ENCODE results near the gene CLDN4.
A peak's percentile ranks its signal among the peaks of the same experiment; 100 is the strongest.
"Not testable (repeated sequence)": the region's sequence is repeated elsewhere in the genome, so short reads cannot be mapped to it uniquely, and the experiment has no call there.

The CLDN4 gene

GRCh38 chr7:73842067-73842976 lies 11.5 kb downstream of the CLDN4 start, which contains the start of gene METTL27:
Gene METTL27, minus strand, starts transcription at chr7:73842516. Its CDS starts 376 bp downstream, at chr7:73842140.
- DNase-seq (ENCODE audit: low read depth in 2 of 2), result peak; percentile 73 to 74

GRCh38 chr7:73844131-73844547 lies 13.3 kb downstream of the CLDN4 start:
- DNase-seq (ENCODE audit: low read depth in 2 of 2), result no peak

- no peak for DNase-seq (ENCODE audit: low read depth in 2 of 2)
Measured at GRCh38 chr7:73844848-73845460, 14.2 kb downstream of the CLDN4 start.

DNA sequence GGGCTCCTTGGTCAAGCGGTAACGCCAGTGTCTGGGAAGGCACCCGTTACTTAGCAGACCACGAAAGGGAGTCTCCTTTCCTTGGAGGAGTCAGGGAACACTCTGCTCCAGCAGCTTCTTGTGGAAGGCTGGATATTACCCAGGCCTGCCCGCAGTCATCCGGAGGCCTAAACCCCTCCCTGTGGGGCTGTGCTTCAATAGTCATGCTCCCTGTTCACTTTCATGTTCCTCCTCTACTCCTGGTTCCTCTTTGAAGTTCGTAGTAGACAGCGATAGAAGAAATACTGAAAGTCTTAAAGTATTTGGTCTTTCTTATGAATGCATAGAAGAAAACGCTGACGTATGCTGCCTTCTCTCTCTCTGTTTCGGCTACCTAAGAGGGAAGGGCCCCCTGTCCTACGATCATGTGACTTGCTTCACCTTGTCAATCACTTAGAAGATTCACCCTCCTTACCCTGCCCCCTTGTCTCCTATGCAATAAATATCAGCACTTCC lies 15.0 kb downstream of the CLDN4 start:
- not testable (repeated sequence) for DNase-seq (ENCODE audit: low read depth in 2 of 2)

DNA sequence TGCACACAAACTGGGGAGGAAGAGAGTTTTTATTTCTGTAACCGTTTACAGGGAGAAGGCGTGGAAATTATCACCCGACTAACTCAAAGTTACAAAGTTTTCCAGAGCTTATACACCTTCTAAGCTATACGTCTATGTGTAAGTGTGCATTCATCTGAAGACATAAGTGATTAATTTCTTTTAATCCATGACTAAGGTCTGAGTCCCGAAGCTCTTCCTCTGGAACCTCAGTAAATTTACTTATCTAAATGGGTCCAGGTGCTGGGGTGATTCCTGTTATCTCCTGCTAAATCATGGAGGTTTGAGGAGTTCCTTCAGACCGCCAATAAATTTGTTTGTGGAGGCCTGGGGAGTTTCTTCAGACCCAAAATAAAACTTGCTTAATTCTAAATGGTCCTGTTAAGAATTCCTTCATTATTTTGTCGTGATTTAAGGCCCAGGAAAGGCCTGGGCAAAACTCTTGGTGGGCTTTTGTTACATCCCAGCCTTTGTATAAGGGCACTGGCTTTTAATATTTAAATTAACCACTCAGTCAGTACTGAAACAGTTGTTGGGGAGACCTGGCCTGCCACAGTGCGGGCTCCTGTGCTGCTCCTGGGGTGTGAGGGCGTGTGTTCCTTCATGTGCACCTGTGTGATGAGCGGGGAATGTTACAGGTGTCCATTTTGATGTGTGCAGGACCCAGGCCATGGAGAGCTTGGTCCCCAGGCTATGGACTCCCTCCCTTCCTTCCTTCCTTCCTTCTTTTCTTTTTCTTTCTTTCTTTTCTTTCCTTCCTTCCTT lies 17.3 kb downstream of the CLDN4 start:
- DNase-seq (ENCODE audit: low read depth in 2 of 2), result no peak

DNA sequence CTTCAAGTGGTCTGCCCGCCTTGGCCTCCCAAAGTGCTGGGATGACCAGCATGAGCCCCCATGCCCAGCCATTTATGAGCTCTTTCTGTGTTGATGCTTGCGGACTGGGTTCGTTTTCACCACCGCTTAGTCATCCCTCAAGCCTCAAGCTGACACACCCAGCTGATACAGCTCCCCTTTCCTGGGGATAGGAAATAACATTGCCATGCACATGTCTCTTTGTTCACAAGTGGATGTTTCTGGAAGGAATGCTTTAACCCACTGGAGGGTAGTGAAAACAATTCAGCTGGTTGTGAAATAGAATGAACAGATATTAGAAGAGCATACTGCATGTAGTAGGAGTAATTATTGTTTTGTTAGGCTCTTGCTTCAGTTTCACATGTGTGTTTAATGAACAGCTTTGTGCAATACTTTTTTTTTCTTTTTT lies 20.0 kb downstream of the CLDN4 start:
- DNase-seq (ENCODE audit: low read depth in 2 of 2), result no peak

DNA sequence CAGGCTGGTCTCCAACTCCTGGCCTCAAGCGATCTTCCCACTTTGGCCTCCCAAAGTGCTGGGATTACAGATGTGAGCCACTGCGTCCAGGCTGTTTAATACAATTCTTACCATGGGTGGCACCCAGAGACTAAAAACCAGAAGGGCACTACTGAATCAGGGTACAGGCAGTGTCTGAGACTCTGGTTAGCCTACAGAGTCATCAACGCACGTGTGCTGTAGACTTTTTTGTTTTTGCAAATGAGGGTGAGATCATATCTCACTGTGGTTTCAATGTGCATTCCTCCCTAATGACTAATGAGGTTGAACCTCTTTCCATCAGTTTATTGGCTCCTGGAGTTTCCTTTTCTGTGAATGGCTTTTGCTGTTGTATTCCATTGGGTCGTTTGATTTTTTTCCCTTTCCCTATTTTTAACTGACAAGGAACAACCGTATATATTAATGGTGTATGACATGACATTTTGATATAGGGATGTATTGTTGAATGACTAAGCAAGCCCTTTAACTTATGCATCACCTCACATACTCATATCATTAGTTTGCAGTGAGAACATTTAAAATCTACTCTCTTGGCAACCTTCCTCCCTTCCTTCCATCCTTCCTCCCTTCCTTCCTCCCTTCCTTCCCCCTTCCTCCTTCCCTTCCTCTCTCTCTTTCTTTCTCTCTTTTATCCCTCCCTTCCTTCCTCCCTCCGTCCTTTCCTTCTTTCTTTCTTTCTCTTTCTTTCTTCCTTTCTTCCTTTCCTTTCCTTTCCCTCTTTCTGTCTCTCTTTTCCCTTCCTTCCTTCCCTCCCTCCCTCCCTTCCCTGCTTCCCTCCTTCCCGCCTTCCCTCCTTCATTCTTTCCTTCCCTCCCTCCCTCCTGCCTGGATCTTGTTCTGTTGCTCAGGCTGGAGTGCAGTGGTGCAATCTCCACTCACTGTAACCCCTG lies 20.9 kb downstream of the CLDN4 start:
- DNase-seq (ENCODE audit: low read depth in 2 of 2), result no peak

GRCh38 chr7:73852500-73852899 lies 21.7 kb downstream of the CLDN4 start:
- no peak for DNase-seq (ENCODE audit: low read depth in 2 of 2)

DNA sequence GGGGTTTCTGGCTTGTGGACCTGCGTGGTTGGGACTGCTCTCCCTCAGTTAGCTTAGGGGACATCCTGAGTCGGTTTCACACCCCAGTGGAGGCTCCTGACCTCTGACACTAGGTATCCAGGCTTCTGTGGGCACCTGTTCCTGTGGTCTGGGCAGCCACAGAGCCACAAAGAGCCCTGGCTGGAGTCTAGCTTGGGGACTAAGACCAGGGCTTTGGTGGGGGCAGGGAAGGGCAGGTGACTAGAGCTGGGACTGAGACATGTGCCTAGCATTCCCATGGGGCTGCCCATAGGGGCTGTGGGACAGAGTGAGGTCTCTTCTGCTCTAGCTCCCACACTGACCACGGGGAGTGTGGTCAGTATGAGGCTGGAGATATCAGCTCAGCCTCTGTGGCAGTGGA lies 26.1 kb downstream of the CLDN4 start:
- DNase-seq (ENCODE audit: low read depth in 2 of 2), result no peak

GRCh38 chr7:73858807-73859206 lies 28.0 kb downstream of the CLDN4 start:
- DNase-seq (ENCODE audit: low read depth in 2 of 2), result no peak

DNA sequence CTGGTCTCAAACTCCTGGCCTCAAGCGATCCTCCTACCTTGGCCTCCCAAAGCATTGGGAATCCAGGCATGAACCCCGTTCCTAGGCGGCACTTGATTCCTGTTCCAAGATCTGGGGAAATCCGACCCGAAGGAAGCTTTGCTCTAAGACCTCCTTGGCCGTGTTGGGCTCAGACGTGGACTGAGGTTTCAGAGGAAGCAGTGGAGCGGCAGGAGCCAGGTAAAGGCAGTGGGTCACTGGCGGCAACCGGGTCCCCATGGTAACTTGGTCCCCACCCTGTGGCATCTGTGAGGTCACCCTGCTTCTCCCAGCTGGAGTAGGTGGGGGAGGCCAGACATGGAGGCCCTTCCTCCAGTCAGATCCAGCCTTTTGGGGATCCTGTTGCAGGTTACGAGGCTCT lies 30.1 kb downstream of the CLDN4 start, which contains the start of gene TMEM270:
TMEM270 (plus strand) TSS at position 301 of the 400 bp plus-strand sequence; CDS start at position 337, 36 bp downstream.
- DNase-seq (ENCODE audit: low read depth in 2 of 2), result no peak

GRCh38 chr7:73861305-73861704 lies 30.5 kb downstream of the CLDN4 start:
- no peak for DNase-seq (ENCODE audit: low read depth in 2 of 2)

GRCh38 chr7:73864981-73865711 lies 34.4 kb downstream of the CLDN4 start:
- DNase-seq (ENCODE audit: low read depth in 2 of 2), result no peak

- no peak for DNase-seq (ENCODE audit: low read depth in 2 of 2)
Measured at GRCh38 chr7:73865738-73866445, 35.1 kb downstream of the CLDN4 start.

GRCh38 chr7:73866446-73866767 lies 35.6 kb downstream of the CLDN4 start:
- no peak for DNase-seq (ENCODE audit: low read depth in 2 of 2)

DNA sequence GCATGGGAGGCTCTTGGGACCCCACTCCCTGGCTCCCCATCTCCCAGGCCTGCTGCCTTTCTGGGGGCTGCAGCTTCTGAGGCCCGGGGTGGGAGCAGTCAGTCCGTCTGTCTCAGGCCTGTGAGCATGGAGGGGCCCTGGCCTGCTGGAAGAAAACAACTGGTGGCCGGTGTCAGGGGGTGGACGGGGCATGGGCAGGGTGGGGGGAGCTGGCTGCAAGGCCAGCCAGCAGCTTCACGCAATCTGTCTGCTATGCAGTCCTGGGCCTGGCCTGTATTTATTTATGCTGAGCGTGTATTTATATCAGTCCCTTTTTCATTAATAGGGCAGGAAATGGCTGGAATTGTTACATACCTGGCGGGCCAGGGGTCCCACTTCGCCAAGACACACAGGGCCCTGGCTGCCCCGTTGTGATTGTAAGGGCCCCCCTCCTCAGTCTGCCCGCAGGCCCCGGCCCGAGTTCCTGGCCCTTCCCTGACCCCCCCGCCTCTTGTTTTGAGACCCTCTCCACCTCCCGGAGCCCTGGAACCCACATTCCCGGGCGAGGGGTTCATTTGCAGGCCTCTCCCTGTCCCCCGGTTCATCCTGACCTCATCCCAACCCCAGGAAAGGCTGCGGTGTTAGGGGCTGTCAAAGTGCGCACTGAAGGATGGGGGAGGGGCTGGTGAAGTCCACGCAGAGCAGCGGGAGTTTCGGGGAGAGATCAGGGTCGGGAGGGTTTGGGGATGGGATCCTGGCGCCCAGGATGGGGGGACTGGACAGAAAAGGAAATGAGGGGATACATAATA lies 38.4 kb downstream of the CLDN4 start:
- DNase-seq (ENCODE audit: low read depth in 2 of 2), result no peak

DNA sequence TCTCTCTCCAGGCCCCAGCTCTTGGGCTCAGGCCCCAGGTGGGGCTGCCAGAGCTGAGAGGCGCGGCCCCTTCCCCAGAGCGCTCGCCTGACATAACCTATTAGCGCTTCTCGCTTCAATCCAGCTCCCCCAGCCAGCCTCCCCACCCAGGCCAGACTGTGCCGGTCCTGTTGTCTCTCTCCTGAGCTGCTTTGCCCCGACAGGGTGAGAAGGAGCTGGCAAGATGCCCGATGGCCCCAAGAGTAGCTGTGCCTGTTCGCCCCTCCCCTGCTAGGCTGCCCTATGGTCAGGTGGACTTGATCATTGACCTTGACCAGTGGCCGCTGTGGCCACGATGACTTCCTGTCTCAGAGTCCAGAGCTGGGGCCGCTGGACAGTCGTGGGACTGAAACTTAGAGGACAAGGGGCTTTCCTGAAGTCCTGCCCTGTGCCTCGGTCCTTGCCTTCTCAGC lies 39.3 kb downstream of the CLDN4 start:
- DNase-seq (ENCODE audit: low read depth in 2 of 2), result no peak

- DNase-seq (ENCODE audit: low read depth in 2 of 2), result no peak
Measured at GRCh38 chr7:73871163-73872011, 40.6 kb downstream of the CLDN4 start.
